ENCODE results near the gene PALD1.

- TF ChIP-seq POLR2A (IDR thresholded peaks at IDR 0.05; ENCODE audit: low read length) (no peak), GATA1 (IDR thresholded peaks at IDR 0.05; ENCODE audit: low read depth, low read length) (no peak)
Observed at GRCh38 chr10:70442332-70442988, 36.1 kb upstream of the PALD1 start.

Measured in erythroblast (primary cell).